Lung (tissue), 12 donors: ENCODE data around the gene PPP2R1B. TPM values are rescaled to one million over a fixed set of nuclear protein-coding genes. Genes with fewer than 3 reads are reported as not detected.

Source experiments
- ATAC-seq: fragments of 200-7000 bp; cut with Tn5 transposase; one replicate; pipeline ENCODE4 v1.9.1; 2020; ENCODE audit warnings: moderate number of reproducible peaks; ENCODE audit not compliant: insufficient read depth, low FRiP score
- DNase-seq, 3 donors: peaks; one replicate each; pipeline ENCODE4 v3.0.0-alpha.2; 2013 to 2017
- H3K27ac ChIP-seq, 2 donors: one replicate each; pipeline ENCODE4 v1.5.1; 2013; ENCODE audit warnings: mild to moderate bottlenecking in 2 of 2, moderate library complexity in 2 of 2, control low read depth in 1 of 2, inconsistent platforms in 1 of 2, low read depth in 1 of 2, low read length in 1 of 2
- H3K27me3 ChIP-seq, 3 donors: one replicate each; pipeline ENCODE4 v1.5.1; 2013; ENCODE audit warnings: low read length in 2 of 3; ENCODE audit not compliant: control insufficient read depth in 3 of 3, insufficient read depth in 3 of 3
- H3K36me3 ChIP-seq, 4 donors: one replicate each; pipeline ENCODE4 v1.5.1; 2013; ENCODE audit warnings: low read length in 4 of 4, mild to moderate bottlenecking in 1 of 4, moderate library complexity in 1 of 4; ENCODE audit not compliant: control insufficient read depth in 4 of 4, insufficient read depth in 4 of 4
- H3K4me1 ChIP-seq, 5 donors: one replicate each; pipeline ENCODE4 v1.5.1; 2013; ENCODE audit warnings: low read length in 5 of 5, mild to moderate bottlenecking in 2 of 5, moderate library complexity in 1 of 5; ENCODE audit not compliant: control insufficient read depth in 5 of 5, insufficient read depth in 5 of 5
- H3K4me3 ChIP-seq: one replicate; pipeline ENCODE4 v1.5.1; 2013; ENCODE audit warnings: mild to moderate bottlenecking, control low read depth, moderate library complexity
- H3K9ac ChIP-seq, 2 donors: one replicate each; pipeline ENCODE4 v1.5.1; 2013; ENCODE audit warnings: low read length in 2 of 2, control low read depth in 1 of 2; ENCODE audit not compliant: insufficient read depth in 1 of 2
- H3K9me3 ChIP-seq, 4 donors: one replicate each; pipeline ENCODE4 v1.5.1; 2013; ENCODE audit warnings: low read length in 3 of 4, mild to moderate bottlenecking in 1 of 4, moderate library complexity in 1 of 4; ENCODE audit not compliant: control insufficient read depth in 4 of 4, insufficient read depth in 3 of 4
- WGBS, 2 donors: extraction: QIAGEN DNeasy Blood & Tissue Kit; methylation state at CpG; one replicate each; pipeline ENCODE4 v1.1.7; 2013; 5-methylcytosine and 5-hydroxymethylcytosine counted together
- polyA plus RNA-seq, 2 donors: library from polyadenylated mRNA; stranded (reverse); fragments of 200-250 nt; gene quantifications; one replicate each; pipeline ENCODE4 v1.2.1, GENCODE V29; 2013
- total RNA-seq, 2 donors: library from RNA; depleted of rRNA in 1 of 2; stranded (reverse); fragments of >200 nt in 1 of 2; gene quantifications; one replicate each; pipeline ENCODE4 v1.2.1, GENCODE V29; 2014 to 2021
- TF ChIP-seq, protein P1 (sequence below): IDR thresholded peaks from 2 replicates; pipeline ENCODE4 v1.5.1; 2012; ENCODE audit warnings: mild to moderate bottlenecking; ENCODE audit errors: control extremely low read depth, extremely low read depth
- donor health status: control.
- donor health status: control.
- donor health status: Bipolar disorder and iron deficiency.
- donor health status: healthy.
- donor health status: DM: yes; HTN: yes; CAD: no.

PPP2R1B gene
- total and polyA plus RNA-seq, 4 donors: 8.3 to 71.5 (median 20.4) TPM

DNA sequence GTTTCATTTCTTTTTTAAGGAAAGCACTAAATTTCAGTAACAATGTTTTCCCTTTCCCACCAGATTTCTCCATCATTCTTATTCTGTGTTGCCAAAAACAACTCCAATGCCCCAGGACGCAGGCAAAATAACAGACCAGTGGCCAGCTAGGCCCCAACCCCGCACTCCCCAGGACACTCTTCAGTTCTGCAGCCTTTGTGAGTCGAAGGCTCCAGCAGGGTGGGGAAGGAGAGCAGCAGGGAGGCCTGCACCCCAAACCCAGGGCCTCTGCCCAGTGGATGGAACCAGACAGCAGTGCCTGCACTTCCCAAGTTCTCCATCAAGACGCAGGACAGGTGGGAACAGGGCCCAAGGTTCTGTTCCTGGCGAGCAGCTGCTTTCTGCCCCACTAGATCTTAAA is 34.4 kb downstream of the PPP2R1B start:
- Histone ChIP-seq H3K9me3 (no peaks in the 10 kb centered on the region), H3K36me3 (peaks cover 0 to 10% (median 6%) of the 10 kb centered on the region in 4 donors), H3K4me1 (peaks cover 18 to 74% (median 50%) of the 10 kb centered on the region in 5 donors), H3K27me3 (no peaks in the 10 kb centered on the region), H3K4me3 (no peak overlapping the region), H3K9ac (no peak overlapping the region), H3K27ac (peak overlapping the region in 1 of 2 donors; percentile 71)
- TF ChIP-seq, protein P1, sequence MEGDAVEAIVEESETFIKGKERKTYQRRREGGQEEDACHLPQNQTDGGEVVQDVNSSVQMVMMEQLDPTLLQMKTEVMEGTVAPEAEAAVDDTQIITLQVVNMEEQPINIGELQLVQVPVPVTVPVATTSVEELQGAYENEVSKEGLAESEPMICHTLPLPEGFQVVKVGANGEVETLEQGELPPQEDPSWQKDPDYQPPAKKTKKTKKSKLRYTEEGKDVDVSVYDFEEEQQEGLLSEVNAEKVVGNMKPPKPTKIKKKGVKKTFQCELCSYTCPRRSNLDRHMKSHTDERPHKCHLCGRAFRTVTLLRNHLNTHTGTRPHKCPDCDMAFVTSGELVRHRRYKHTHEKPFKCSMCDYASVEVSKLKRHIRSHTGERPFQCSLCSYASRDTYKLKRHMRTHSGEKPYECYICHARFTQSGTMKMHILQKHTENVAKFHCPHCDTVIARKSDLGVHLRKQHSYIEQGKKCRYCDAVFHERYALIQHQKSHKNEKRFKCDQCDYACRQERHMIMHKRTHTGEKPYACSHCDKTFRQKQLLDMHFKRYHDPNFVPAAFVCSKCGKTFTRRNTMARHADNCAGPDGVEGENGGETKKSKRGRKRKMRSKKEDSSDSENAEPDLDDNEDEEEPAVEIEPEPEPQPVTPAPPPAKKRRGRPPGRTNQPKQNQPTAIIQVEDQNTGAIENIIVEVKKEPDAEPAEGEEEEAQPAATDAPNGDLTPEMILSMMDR: no peak
- DNase-seq: no peak
- ATAC-seq: no peak
- 88 to 96% methylated on average over 5 of the region's 5 CpGs for WGBS, 2 donors

DNA sequence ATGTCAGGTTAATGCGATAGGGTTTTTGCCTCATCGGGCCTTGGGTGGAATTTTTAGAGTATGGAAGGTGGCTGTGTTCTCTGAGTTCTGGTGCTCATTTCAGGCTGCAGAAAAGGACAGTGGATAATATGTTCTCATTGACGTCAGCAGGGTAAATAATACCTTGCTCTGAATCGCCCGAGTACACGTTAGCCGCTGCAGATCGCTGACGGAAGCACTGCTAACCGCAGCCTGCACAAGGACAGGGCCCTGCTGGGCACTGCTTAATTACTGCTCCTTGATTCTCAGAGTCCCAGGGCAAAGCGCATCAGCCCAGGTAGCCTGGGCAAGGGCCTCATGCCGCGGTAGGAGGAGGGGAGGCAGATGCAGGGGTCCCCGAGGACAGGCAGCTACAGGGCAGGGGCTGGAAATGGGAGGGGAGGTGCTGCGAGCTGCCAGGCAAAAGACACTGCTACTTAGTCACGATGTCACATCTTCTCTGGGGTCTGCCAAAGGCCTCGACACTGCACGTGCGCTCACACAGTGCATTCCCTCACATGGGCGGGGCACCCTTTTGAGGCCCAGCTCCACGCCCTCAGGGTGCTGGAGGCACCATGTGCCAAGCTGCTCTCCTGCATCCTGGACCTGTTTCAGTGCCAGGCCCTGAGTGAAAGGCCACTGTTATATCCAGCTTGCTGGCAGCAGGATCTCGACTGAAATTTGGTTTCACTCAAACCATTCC is 35.2 kb downstream of the PPP2R1B start:
- DNase-seq (peak in 2 of 3 donors; percentile 28 to 32), ATAC-seq (no peak)
- Histone ChIP-seq H3K27me3 (no peaks in the 10 kb centered on the region), H3K27ac (peak overlapping the region in 1 of 2 donors; percentile 55), H3K4me3 (no peak overlapping the region), H3K9me3 (no peaks in the 10 kb centered on the region), H3K9ac (no peak overlapping the region), H3K36me3 (peaks cover 3 to 17% (median 12%) of the 10 kb centered on the region in 4 donors), H3K4me1 (peaks cover 11 to 66% (median 43%) of the 10 kb centered on the region in 5 donors)
- 73 to 85% methylated on average over 22 of the region's 22 CpGs for WGBS, 2 donors
- TF ChIP-seq, protein P1: no peak

DNA sequence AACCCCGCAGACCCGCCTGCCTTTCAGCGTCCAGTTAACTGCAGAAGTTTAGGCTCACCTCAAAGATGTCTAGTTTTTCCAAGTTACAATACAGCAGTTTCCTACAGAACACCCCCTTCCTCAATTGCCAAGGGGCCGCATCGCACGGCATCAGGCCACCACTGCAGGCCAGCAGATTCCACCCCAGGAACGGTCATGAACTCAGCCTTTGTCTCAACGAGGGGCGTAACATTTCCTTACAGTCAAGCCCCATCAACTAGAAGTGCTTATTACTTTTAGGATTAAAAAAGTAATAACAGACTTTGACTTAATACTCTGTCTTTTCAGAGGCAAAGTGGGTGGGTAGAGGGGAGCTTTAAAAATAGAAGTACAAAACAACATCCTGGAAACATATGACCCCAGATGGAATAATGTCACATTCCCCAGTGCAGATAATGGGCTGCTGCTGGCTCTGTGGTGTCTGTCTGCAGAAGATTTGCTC is 36.3 kb downstream of the PPP2R1B start:
- peak overlapping the region in 1 of 2 donors; percentile 63 for H3K9ac ChIP-seq
- WGBS, 2 donors: 70 to 71% methylated on average over 9 of the region's 9 CpGs

More for the DNA sequence above, 36.3 kb downstream of the PPP2R1B start:
- Histone ChIP-seq H3K4me1 (peaks cover 9 to 55% (median 36%) of the 10 kb centered on the region in 5 donors), H3K9me3 (no peaks in the 10 kb centered on the region), H3K27me3 (no peaks in the 10 kb centered on the region), H3K27ac (peak overlapping the region; percentile 17 to 55), H3K4me3 (no peak overlapping the region), H3K36me3 (peaks cover 3 to 21% (median 16%) of the 10 kb centered on the region in 4 donors)
- TF ChIP-seq, protein P1: no peak
- DNase-seq: peak; percentile 43 to 82 (median 69)
- no peak for ATAC-seq
